ENCODE measurements around the gene C8G. TPM values are rescaled to one million over a fixed set of nuclear protein-coding genes. Genes with fewer than 3 reads are reported as not detected.

C8G gene
- total and polyA plus RNA-seq, 2 of the 4 experiments (the other 2 are of a cell fraction): 0.80 TPM; not detected in 1

DNA sequence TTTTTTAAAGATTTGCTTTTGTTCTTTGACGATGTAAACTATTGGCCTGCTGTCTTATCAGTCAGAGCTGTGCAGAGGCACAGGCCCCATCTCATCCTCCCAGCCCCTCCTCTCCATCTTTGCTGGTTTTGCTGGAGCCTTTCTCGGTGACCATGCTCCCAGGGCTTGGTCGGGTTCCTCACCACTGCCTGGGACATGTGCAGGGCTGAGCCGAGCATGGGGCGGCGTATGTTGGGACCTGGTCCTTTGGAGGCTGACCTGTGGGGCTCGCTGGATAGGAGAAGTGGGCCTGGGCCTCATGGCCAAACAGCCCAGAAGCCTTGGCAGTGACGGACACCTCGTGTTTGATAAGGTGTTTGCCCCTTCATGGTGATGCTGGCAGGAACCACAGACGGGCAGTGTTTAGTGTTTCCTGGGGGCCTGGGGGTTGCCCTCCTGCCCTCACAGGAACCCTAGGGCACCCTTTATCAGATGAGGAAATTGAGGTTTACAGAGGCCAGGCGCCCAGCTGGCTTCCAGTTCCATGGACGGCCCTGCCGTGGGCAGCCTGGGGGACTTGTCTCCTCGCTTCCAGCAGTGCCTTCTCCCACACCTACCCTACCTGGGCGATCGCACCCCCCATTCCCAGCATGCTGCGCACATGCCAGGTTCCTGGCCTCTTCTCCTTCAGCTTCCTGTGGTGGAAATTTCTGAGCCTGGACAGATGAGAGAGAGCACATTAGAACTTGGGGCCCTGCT is 31.2 kb upstream of the C8G start:
- no peak overlapping the region for H3K4me3 ChIP-seq (ENCODE audit: insufficient read depth, low read depth, low read length)
- H2AFZ ChIP-seq (replicated peaks; ENCODE audit: low read length, poor library complexity): no peak overlapping the region
- no peak for ATAC-seq (ENCODE audit: low read depth)
- no peak overlapping the region for H3K56ac ChIP-seq (ENCODE audit: extremely low read depth, insufficient read depth, low read length)
- H3K9me1 ChIP-seq (ENCODE audit: insufficient read depth, low read length): no peaks in the 10 kb centered on the region
- H3K36me3 ChIP-seq (ENCODE audit: control insufficient read depth, insufficient read depth, low read length): peaks cover 31% of the 10 kb centered on the region
- no peak overlapping the region for H2AK5ac ChIP-seq (ENCODE audit: low read depth, low read length)
- no peak overlapping the region for H2BK20ac ChIP-seq (ENCODE audit: low read depth, low read length)
- no peak overlapping the region for H2BK120ac ChIP-seq (ENCODE audit: low read depth, low read length)
- CTCF ChIA-PET: interaction anchor here (0.6 kb wide), 2 partner anchors 12 to 122 kb away, joined by 3 to 6 read pairs; no protein-coding TSS in a partner anchor
- H3K9ac ChIP-seq (ENCODE audit: low read depth, low read length): no peak overlapping the region
- H4K20me1 ChIP-seq (ENCODE audit: insufficient read depth, low read length): peaks cover 5% of the 10 kb centered on the region
- WGBS, 2 experiments (ENCODE audit: extremely low coverage in 2 of 2, insufficient read length in 1 of 2): 100% methylated on average over 5 of the region's 17 CpGs; no CpG with 5 or more reads in 1 of the 2 experiments
- no peak overlapping the region for H3K18ac ChIP-seq (ENCODE audit: low read depth, low read length)
- intact Hi-C loops (cut with micrococcal nuclease): no loop called here
- H3K9me3 ChIP-seq (ENCODE audit: control insufficient read depth, insufficient read depth, low read length): no peaks in the 10 kb centered on the region
- no peak overlapping the region for H3K4me2 ChIP-seq (ENCODE audit: low read depth, low read length)
- H3K23ac ChIP-seq (ENCODE audit: low read depth, low read length): no peak overlapping the region
- no peak overlapping the region for H4K5ac ChIP-seq (ENCODE audit: low read depth, low read length)
- no peak overlapping the region for H3K27ac ChIP-seq (ENCODE audit: insufficient read depth, low read length)
- no peak overlapping the region for H2BK15ac ChIP-seq (ENCODE audit: low read depth, low read length)
- no TSS peak for BruUV-seq (replicated peaks)
- H2BK5ac ChIP-seq (ENCODE audit: low read depth, low read length, poor library complexity, severe bottlenecking): no peak overlapping the region
- H3K4me1 ChIP-seq (ENCODE audit: control insufficient read depth, insufficient read depth, low read length): no peaks in the 10 kb centered on the region
- DNase-seq: no peak
- no peak for TF ChIP-seq SMC3 (IDR thresholded peaks at IDR 0.05; ENCODE audit: low read depth, low read length)
- in situ Hi-C loops (cut with MboI; ENCODE audit: low sequenced_read_pairs): no loop called here
- POLR2A ChIA-PET (ENCODE audit: unreplicated experiment): no interaction called here
- no peak overlapping the region for H4K8ac ChIP-seq (ENCODE audit: low read depth in 2 of 2, low read length in 2 of 2)
- dilution Hi-C loops (cut with HindIII; ENCODE audit: low sequenced_read_pairs, unreplicated experiment): no loop called here
- H3K27me3 ChIP-seq (ENCODE audit: control insufficient read depth, insufficient read depth, low read length): no peaks in the 10 kb centered on the region
- no peak overlapping the region for H2AK9ac ChIP-seq (replicated peaks; ENCODE audit: low read depth, low read length, poor library complexity)
- H3K14ac ChIP-seq (replicated peaks; ENCODE audit: low read depth, low read length): no peak overlapping the region
- no peak overlapping the region for H4K91ac ChIP-seq (ENCODE audit: insufficient read depth, low read depth, low read length)
- H3K4ac ChIP-seq (ENCODE audit: low read depth, low read length): no peak overlapping the region
- H3K79me1 ChIP-seq (ENCODE audit: low read depth in 1 of 2, low read length in 2 of 2): peaks cover 10 to 23% of the 10 kb centered on the region in 2 experiments; a peak in 3 of 4 replicates

Data from IMR-90 (cell line).